Stomach (tissue), 4 donors: ENCODE data around the gene MCF2L.

ENCODE experiments used
- EP300 ChIP-seq: sonication (generic); formaldehyde crosslinking; IDR thresholded peaks from one replicate; pipeline ENCODE4 v1.6.1; 2017; ENCODE audit warnings: antibody characterized with exemption
- POLR2A ChIP-seq, 4 donors: fragments of 450-650 bp; IDR thresholded peaks; one replicate each; pipeline ENCODE4 v1.6.1; 2016; ENCODE audit warnings: antibody characterized with exemption in 4 of 4, control low read depth in 2 of 4, mild to moderate bottlenecking in 1 of 4, moderate library complexity in 1 of 4
- POLR2AphosphoS5 ChIP-seq, 3 donors: sonication (generic); formaldehyde crosslinking; IDR thresholded peaks; one replicate each; pipeline ENCODE4 v1.6.1; 2016; ENCODE audit warnings: antibody characterized with exemption in 3 of 3
- TF ChIP-seq, protein P1 (sequence below), 7 experiments: fragments of 450-650 bp in 4 of 7; fragments of 200-600 bp in 3 of 7; sonication (generic) in 3 of 7; IDR thresholded peaks; one replicate each; pipeline ENCODE4 v1.5.1; 2016 to 2019; ENCODE audit warnings: antibody characterized with exemption in 7 of 7, control low read depth in 2 of 7, mild to moderate bottlenecking in 1 of 7

- TF ChIP-seq EP300 (no peak), POLR2AphosphoS5 (IDR thresholded peaks at IDR 0.05) (no peak), POLR2A (IDR thresholded peaks at IDR 0.05) (no peak)
- TF ChIP-seq, protein P1, sequence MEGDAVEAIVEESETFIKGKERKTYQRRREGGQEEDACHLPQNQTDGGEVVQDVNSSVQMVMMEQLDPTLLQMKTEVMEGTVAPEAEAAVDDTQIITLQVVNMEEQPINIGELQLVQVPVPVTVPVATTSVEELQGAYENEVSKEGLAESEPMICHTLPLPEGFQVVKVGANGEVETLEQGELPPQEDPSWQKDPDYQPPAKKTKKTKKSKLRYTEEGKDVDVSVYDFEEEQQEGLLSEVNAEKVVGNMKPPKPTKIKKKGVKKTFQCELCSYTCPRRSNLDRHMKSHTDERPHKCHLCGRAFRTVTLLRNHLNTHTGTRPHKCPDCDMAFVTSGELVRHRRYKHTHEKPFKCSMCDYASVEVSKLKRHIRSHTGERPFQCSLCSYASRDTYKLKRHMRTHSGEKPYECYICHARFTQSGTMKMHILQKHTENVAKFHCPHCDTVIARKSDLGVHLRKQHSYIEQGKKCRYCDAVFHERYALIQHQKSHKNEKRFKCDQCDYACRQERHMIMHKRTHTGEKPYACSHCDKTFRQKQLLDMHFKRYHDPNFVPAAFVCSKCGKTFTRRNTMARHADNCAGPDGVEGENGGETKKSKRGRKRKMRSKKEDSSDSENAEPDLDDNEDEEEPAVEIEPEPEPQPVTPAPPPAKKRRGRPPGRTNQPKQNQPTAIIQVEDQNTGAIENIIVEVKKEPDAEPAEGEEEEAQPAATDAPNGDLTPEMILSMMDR (IDR thresholded peaks at IDR 0.05) = no peak
Measured at GRCh38 chr13:113041896-113042295, 72.9 kb downstream of the MCF2L start.
